NCI-H524 (cell line): ENCODE results near the gene STAB2.
"Not testable (repeated sequence)": the region's sequence is repeated elsewhere in the genome, so short reads cannot be mapped to it uniquely, and the experiment has no call there.

Experiments used
- DNase-seq, 2 experiments: peaks; one replicate each; lab custom pipeline; 2025; lab: John Stamatoyannopoulos, UW

Gene STAB2

GRCh38 chr12:103653568-103654173 lies 66.6 kb downstream of the STAB2 start:
- not testable (repeated sequence) for DNase-seq

- DNase-seq: no peak
These were observed 67.7 kb downstream of the STAB2 start for GRCh38 chr12:103654816-103655215.

GRCh38 chr12:103656291-103656690 lies 69.2 kb downstream of the STAB2 start:
- no peak for DNase-seq

GRCh38 chr12:103657331-103657730 lies 70.3 kb downstream of the STAB2 start:
- no peak for DNase-seq

GRCh38 chr12:103664626-103665025 lies 77.6 kb downstream of the STAB2 start:
- no peak for DNase-seq

DNA sequence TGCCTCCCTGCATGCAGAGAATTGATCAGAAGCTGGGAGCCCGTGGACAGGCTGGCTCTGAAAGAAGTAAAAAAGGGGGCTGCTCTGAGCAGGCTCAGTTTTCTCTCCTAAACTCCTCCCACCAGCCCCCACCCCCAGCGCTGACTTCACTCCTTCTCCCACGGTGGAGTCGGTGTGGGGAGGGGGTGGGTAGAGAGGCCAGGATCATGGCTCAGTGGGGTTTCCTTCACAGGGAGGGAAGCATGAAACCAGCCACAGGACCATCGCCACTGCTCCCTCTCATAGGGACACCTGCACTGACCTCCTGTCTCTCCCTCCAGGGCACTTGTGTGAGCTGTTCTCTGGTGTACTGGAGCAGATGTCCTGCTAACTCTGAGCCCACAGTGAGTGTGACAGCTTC lies 78.9 kb downstream of the STAB2 start:
- DNase-seq: peak in 1 of 2 experiments; percentile 22

DNA sequence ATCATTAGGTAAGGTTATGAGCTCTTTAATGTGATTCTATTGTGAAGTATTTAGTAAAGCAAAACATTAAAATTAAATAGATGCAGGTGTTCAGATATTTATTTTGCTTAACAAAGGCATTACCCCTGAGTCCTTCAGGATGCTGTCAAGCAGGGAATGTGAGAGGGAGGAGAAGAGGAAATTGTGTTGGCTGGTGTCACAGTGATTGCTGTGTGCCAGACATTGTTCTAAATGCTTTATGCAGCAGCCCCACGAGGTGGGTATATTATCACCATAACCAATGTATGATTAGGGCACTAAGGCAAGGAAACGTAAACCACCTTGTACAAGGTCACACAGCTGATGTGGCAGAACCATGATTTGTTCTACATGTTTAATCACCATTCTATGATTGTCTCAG lies 80.1 kb downstream of the STAB2 start:
- no peak for DNase-seq

- no peak for DNase-seq
These were observed 81.4 kb downstream of the STAB2 start for GRCh38 chr12:103668520-103668919.

- DNase-seq: no peak
These were observed 84.3 kb downstream of the STAB2 start for GRCh38 chr12:103671367-103671766.

DNA sequence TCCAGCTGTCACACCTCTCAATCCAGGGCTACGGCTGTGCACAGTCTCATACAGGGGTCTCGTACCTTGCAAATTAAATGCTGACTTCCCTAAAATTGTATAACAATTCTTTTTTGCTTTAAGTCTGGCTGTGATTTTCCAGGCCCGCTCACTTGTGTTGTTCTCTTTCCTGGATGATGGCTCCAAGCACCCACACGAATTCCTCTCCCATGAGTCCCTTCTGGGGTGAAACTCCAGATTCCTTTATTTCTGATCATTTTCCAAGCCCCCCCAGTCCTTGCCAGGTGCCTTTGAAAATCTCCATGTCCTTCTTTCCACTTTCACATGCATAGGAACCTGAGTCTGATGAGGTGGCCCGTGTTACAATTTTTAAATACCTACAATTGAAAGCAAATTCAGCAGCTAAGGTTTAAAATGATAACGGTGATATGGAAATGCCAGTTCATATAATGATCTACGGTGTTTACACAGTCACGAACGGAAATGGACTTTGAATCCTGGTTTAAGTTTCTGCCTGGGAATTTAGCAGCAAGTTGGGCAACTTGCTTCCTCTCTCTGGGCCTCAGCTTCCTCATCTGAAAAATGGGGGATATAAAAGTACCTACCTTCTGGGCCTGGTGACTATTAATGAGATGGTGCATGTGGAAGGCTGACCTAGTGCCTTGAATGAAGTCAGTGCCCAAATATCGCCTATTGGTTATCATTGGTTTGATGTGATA lies 85.5 kb downstream of the STAB2 start:
- no peak for DNase-seq

DNA sequence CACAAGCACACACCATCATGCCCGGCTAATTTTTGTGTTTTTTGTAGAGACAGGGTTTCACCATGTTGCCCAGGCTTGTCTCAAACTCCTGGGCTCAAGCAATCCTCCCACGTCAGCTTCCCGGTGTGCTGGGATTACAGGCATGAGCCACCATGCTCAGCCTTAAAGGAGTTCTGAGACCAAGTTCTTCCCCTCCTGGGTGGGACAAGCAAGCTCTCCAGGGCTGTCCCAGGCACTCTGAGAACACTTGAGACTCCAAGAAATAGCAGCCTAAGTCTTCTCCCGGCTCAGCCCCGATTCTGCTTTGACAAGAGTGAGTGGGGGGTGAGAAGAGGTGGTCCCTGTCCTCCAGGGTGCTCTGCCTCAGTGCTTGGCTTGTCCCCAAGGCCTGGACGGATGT lies 86.4 kb downstream of the STAB2 start:
- no peak for DNase-seq

DNA sequence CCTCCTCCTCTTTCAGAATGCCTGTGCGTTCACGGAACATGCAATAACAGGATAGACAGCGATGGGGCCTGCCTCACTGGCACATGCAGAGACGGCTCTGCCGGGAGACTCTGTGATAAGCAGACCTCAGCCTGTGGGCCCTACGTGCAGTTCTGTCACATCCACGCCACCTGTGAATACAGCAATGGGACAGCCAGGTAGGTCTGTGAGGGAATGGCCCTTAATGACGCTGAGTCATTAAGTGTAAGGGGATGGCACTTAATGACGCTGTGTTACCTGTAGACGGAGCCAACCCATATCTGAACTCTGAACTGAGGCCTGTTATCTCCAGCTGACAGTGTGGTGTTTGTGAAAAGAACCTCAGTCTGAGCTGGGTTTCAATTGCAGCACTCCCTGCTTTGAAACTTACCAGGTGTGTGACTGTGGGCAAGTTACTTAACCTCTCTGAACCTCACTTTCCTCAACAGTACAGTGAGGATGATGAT lies 86.9 kb downstream of the STAB2 start:
- DNase-seq: no peak

DNA sequence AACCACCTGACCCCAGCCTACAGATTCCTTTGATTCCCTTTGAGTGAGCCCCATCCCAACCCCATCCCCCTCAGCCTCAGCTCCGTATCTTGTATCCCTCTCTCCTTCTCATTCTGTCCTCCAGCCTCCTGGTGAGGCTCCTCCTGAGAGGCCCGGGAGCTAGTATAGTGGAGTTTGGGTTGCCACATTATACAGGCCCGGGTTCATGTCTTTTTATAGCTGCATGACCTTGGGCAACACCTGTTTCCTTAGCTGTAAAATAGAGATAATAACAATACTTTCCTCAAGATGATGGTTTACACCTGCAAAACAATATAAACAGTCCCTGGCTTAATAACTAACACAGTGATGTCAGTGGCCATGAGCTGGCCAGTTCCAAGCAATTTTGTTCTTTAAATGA lies 89.8 kb downstream of the STAB2 start:
- DNase-seq: no peak

GRCh38 chr12:103677341-103677740 lies 90.3 kb downstream of the STAB2 start:
- no peak for DNase-seq

DNA sequence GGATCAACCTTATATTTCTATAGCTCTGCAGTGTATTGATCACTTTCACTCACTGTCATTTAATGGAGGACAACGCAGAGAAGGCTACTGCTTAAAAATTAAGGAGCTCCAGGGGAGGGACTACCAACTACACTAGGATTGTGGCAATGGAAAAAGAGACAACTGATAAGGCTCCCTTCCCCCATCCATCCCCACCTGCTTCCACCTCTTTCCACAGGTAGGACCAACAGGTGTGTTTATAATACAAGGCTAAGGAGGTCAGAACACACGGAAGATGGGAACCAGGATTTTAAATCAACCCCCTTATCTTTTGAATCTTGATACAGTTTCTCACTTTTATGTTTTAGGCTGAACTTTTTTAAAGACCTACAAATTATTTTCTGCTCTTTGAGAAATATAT lies 90.8 kb downstream of the STAB2 start:
- DNase-seq: no peak

DNA sequence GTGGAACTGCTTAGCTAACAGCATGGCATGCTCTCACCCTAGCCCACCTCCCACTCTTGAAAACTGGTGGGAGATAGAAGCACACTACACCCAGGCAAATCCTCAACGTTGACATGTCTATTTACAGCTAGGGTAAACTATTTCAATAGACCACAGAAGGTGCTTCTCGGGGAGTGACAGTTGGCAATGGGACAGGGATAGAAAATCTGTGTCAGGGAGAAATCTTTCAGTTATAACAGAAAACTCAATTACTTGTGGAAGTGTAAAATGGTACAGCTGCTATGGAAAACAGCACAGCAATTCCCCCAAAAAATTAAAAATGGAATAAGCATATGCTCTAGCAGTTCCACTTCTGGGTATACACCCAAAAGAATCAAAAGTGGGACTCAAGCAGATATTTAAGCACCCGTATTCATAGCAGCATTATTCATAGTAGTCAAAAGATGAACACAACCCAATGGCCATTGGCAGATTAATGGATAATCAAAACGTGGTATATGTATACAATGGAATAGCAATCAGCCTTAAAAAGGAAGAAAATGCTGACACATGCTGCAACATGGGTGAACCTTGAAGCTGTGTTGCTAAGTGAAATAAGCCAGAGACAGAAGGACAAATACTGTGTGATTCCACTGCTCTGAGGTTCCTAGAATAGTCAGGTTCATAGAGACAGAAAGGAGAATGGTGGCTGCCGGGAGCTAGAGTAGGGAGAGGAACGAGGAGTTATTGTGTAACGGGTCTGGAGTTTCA lies 92.5 kb downstream of the STAB2 start:
- DNase-seq: peak in 1 of 2 experiments; percentile 28

GRCh38 chr12:103680591-103681141 lies 93.6 kb downstream of the STAB2 start:
- peak; percentile 96 to 98 for DNase-seq

- no peak for DNase-seq
These were observed 99.0 kb downstream of the STAB2 start for GRCh38 chr12:103686026-103686425.

- DNase-seq: no peak
These were observed 100.2 kb downstream of the STAB2 start for GRCh38 chr12:103687253-103687652.

DNA sequence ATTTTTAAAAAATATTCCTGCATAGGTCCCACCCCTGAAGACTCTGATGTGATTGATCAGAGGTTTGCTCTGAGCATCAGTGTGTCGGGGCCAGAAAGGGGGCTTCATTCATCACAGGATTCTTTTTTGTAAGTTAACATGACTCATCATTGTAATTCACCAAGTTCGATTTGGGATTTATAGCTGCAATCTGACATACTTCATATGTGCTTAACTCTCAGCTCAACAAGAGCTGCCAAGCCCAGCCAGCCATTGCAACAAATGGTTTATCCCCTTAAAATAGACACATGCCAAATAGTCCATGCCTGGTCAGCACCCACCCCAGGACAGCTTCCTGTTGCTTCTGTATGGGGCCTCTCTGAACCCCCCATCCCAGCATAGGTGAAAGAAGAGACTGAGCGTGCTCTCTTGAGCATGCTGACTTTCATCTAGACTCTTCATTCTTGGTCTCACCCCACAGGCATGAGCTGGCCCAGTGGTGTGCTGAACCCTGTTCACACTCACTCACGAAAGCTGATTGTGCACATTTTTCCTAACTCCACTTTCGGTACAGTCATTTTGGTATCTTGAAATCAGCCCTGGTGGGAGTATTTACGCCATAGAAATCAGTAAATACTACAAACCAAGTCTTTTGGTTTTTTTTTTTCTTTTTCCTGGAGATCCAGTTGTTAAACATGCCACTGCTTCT lies 101.4 kb downstream of the STAB2 start:
- DNase-seq: peak in 1 of 2 experiments; percentile 6

GRCh38 chr12:103690426-103690825 lies 103.4 kb downstream of the STAB2 start:
- no peak for DNase-seq

GRCh38 chr12:103691063-103691462 lies 104.0 kb downstream of the STAB2 start:
- no peak for DNase-seq
